Measurements from ENCODE around the gene SLC25A21.
"Not testable (repeated sequence)": the region's sequence is repeated elsewhere in the genome, so short reads cannot be mapped to it uniquely, and the experiment has no call there.

Gene SLC25A21

GRCh38 chr14:37089410-37089809 is 83.0 kb downstream of the SLC25A21 start:
- DNase-seq (ENCODE audit: low read depth, low spot score), result no peak

DNA sequence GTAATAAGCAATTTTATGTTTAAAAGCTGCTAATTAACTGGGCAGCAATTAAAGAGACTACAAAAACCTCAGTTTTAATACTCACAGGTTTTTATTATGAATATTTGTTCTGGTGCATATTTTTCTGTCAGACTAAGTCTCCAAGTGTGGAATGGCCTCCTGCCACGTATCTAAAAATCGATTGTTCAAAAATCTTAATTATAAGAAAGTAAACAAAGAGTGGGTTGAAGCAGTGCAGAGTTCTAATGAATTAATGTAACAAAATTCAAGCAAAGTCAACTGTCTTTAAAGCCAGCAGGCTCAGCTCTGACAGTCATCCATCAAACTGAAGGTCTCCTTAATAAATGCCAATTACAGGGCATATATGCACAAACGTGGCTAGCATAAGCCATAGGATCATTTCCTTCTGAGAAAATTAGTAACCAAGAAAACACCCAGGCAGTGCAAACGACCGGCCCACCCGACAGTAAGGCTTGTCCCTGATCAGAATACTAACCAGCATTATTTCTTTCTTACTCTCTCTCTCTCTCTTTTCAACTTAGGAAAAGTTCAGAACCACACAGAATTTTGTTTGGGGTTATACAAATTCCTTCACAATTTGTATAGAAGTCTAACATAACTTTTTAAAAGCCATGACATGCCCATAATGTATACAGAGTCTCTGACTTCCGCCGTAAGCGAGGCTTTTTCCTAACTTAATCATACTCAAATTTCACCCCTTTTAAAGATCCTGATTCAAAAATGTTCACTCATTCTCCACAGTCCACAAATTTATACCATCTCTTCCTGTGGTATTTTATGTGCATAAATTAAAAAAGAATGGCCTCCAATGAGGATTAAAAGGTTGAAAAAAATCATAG is 83.8 kb downstream of the SLC25A21 start:
- DNase-seq (ENCODE audit: low read depth, low spot score), result no peak

DNA sequence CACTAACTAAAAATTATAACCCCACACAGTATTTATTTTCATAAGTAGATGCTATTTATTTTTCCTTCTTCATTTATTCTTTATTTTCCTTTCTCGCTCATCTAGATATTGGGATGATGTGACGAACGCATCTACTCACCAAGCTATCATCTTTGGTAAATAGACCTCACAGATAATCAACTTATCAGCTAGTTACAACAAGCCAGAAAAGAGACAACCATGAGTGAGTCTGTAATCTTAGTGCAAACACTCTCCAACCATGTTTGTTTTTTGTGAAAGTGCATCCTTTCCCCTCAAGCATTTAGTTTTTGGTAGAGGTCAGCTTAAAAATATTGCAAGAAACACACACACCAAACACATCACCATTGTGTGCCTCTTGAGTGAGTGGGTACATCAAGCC is 84.9 kb downstream of the SLC25A21 start:
- DNase-seq (ENCODE audit: low read depth, low spot score), result no peak

- no peak for DNase-seq (ENCODE audit: low read depth, low spot score)
Measured at GRCh38 chr14:37083599-37083998, 88.8 kb downstream of the SLC25A21 start.

- DNase-seq (ENCODE audit: low read depth, low spot score), result no peak
Measured at GRCh38 chr14:37082449-37082848, 90.0 kb downstream of the SLC25A21 start.

- DNase-seq (ENCODE audit: low read depth, low spot score), result no peak
Measured at GRCh38 chr14:37081856-37082255, 90.5 kb downstream of the SLC25A21 start.

GRCh38 chr14:37081218-37081617 is 91.2 kb downstream of the SLC25A21 start:
- DNase-seq (ENCODE audit: low read depth, low spot score), result no peak

GRCh38 chr14:37078131-37078530 is 94.3 kb downstream of the SLC25A21 start:
- no peak for DNase-seq (ENCODE audit: low read depth, low spot score)

DNA sequence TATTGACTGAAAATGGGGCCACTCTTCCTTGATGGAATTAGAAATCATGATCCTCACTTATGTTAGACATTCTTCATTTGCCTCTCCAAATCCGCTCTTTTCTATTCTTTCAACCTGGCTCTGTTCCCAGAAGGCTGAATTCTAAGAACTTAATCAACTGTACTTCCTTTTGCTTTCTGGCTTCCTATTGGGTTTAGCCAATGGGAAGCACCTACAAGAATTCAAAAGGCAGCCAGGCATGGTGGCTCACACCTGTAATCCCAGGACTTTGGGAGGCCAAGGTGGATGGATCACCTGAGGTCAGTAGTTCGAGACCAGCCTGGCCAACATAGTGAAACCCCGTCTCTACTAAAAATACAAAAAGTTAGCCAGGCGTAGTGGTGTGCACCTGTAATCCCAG is 98.1 kb downstream of the SLC25A21 start:
- DNase-seq (ENCODE audit: low read depth, low spot score), result not testable (repeated sequence)

- no peak for DNase-seq (ENCODE audit: low read depth, low spot score)
Measured at GRCh38 chr14:37063467-37064240, 108.8 kb downstream of the SLC25A21 start.

- no peak for DNase-seq (ENCODE audit: low read depth, low spot score)
Measured at GRCh38 chr14:37062191-37062803, 110.1 kb downstream of the SLC25A21 start.

DNA sequence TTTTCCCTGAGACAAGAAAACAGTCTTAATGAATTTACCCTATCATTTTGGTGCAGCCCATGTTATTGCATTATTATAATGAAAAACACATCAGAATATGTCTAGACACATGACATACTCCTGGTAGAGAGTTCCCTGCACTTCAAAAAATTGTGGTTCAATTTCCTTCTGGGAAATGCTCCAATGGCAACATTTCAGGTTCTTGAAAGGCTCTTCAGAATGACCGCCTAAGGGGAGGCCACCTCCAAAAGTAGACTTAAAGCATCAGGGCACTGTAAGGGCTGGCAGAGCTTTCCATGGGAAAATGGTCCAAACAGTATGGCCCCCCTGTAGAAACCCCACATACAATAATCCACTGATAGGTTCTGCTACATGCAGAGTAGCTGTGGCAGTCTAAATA is 110.7 kb downstream of the SLC25A21 start:
- DNase-seq (ENCODE audit: low read depth, low spot score), result no peak

DNA sequence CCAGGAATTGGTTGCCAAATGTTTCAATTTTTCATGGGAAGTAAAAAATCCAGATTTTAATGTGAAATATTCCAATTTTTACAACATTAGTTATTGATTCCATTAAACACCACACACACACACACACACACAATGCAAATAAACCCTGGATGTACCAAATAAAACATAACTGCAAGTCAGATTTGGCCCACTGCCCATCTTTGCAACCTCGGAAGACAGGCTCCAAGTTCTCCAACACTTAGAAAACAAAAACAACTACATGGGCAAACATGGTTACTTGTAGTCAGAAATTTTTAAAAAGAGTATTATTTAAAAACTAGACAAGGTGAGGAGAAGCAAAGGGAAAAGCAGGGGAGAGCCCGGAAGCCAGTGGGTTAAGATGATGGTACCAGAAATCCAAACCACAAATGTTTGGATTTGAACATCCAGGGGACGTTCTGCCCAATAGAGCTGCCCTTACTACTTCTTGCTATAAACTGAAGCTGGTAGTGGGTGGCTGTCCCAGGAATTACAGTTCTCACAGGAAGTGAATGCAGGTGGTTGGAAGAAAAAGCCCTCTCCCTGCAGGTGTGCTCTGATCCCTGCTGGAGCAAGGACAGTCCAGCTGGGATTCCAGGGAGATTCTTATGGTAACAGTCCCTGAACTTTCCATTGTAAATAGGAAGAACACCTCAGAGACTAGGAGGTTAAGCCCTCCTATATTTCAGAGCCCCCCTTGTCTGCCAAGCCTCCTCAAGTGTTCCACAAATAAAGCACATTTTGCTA is 111.7 kb downstream of the SLC25A21 start:
- DNase-seq (ENCODE audit: low read depth, low spot score), result no peak

DNA sequence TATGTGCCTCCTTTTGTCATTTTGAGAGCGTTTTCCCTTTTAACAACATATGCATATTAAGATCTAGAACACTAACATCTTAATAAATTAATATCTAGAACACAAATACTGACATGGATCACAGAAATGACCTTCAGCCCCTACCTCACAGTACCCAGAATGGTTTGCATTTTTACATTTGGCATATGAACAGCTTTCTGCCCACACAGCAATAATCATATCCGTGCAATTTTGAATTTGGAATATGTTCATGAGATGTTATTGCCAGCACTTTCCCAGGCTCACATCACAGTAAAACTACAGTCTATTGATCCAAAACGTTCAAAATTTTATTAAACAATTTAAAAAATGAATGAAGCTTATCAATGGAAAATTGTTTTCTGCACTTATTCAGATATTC is 114.6 kb downstream of the SLC25A21 start:
- DNase-seq (ENCODE audit: low read depth, low spot score), result no peak

- DNase-seq (ENCODE audit: low read depth, low spot score), result no peak
Measured at GRCh38 chr14:37056473-37056872, 115.9 kb downstream of the SLC25A21 start.

DNA sequence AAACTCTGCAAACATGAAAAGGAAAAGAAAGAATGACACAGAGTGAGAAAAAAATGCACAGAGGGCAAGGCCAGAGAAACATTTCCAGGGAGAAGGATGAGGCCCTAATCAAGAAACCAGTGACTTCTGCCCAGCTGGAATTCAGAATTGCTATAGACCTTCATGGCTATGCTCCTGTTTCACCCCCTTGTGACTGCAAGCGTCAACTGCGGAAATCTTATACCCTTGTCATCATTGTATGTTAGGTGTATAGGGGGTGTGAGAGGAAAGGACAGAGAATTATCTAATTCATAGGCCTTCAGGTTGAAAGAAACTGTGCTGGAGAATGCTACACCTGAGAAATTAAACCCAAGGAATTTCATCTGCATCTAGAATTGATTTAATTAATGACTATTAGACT is 117.5 kb downstream of the SLC25A21 start:
- DNase-seq (ENCODE audit: low read depth, low spot score), result no peak

DNA sequence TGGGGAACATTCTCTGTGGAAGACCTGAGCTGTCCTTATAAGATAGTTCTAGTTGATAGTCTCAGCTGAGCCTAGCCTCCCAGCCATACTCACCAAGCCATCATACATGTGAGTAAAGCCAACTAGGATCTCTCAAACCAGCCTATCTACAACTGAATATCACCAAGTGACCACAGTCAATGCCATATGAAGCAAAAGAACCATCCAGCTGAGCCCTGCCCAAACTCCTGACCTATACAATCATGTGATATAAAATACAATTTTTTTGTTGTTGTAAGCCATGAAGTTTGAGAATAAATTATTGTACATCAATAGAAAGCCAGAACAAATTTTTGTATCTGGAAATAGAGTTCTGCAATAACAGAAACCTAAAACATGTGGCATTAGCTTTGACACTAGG is 118.3 kb downstream of the SLC25A21 start:
- DNase-seq (ENCODE audit: low read depth, low spot score), result no peak

GRCh38 chr14:37051680-37052079 is 120.7 kb downstream of the SLC25A21 start:
- no peak for DNase-seq (ENCODE audit: low read depth, low spot score)

- DNase-seq (ENCODE audit: low read depth, low spot score), result no peak
Measured at GRCh38 chr14:37051153-37051552, 121.3 kb downstream of the SLC25A21 start.

DNA sequence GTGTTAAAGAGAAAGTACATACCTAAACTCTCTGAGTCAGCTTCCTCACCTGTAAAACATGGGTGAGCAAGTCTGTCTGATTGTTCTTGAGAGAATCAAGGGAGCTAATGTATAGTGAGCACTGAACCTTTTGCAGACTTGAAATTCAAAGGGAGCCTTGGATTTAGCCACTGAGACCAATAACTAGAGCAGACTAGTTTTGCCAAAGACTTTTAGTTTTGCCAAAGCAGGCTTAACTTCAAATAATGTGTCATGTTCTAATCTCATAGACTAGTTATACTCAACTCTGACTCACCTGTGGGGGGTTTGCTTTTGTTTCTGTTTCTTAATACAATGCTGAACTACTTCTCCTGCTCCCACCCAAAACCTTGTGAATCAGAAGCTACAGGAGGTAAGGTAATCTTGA is 123.7 kb downstream of the SLC25A21 start:
- DNase-seq (ENCODE audit: low read depth, low spot score), result no peak

DNA sequence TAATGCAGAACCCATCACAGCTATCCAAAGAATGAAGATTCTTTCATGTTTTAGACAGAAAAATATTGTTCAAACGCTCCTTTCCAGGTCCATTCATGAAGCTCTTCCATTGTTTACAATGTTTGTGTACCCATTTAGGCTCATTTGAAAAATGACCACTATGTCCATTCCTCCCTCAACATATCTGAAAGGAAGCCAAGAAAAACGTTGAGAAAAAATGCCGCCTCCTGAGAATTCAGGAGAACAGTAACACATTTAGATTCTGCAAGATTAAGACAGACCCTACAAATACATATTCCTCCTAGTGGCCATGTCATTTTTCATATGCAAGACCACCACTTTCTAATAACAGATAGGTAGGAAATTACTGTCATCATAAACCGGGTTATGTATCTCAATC is 124.4 kb downstream of the SLC25A21 start:
- no peak for DNase-seq (ENCODE audit: low read depth, low spot score)

- DNase-seq (ENCODE audit: low read depth, low spot score), result no peak
Measured at GRCh38 chr14:37047226-37047625, 125.2 kb downstream of the SLC25A21 start.

Data from activated naive CD8-positive, alpha-beta T cell treated with anti-CD3 and anti-CD28 coated beads, Interleukin-2, amount 50 U/mL, for 16 hours (primary cell).